HepG2 (cell line): Measurements from ENCODE around the gene TGM5.

Experiments
- CBX1 ChIP-seq: IDR thresholded peaks from one replicate; pipeline ENCODE4 v1.6.1; 2016; ENCODE audit warnings: antibody characterized with exemption, low read depth
- MLLT10 ChIP-seq: sonication (generic); formaldehyde crosslinking; IDR thresholded peaks from 2 replicates; pipeline ENCODE4 v1.4.0; 2020; ENCODE audit warnings: missing genetic modification reagents
- RELA ChIP-seq: sonication (generic); formaldehyde crosslinking; IDR thresholded peaks from 2 replicates; pipeline ENCODE4 v1.4.0; 2020; ENCODE audit warnings: missing genetic modification reagents
- ZNF607 ChIP-seq: sonication (generic); formaldehyde crosslinking; IDR thresholded peaks from 2 replicates; pipeline ENCODE4 v1.5.1; 2020; ENCODE audit warnings: missing genetic modification reagents, mild to moderate bottlenecking, borderline replicate concordance

GRCh38 chr15:43211224-43211735 is 55.4 kb downstream of the TGM5 start:
- no peak for TF ChIP-seq ZNF607
- TF ChIP-seq RELA (CRISPR knock-in tag): no peak
- no peak for TF ChIP-seq MLLT10 (CRISPR knock-in tag)
- no peak for TF ChIP-seq CBX1
